HUES48 (cell line): ENCODE data around the gene HOOK2.
"Not testable (repeated sequence)": the region's sequence is repeated elsewhere in the genome, so short reads cannot be mapped to it uniquely, and the experiment has no call there.

Experiments used
- H3K27ac ChIP-seq: one replicate; pipeline ENCODE4 v1.7.0; 2013; ENCODE audit warnings: low read depth, low read length, inconsistent platforms
- H3K27me3 ChIP-seq: 2 replicates; pipeline ENCODE4 v1.6.1; 2013; ENCODE audit warnings: mild to moderate bottlenecking, low read length; ENCODE audit not compliant: control insufficient read depth, insufficient read depth
- H3K36me3 ChIP-seq: 2 replicates; pipeline ENCODE4 v1.6.1; 2013; ENCODE audit warnings: low read length; ENCODE audit not compliant: control insufficient read depth, insufficient read depth
- H3K4me1 ChIP-seq: 2 replicates; pipeline ENCODE4 v1.6.1; 2013; ENCODE audit warnings: mild to moderate bottlenecking, low read length; ENCODE audit not compliant: control insufficient read depth, insufficient read depth
- H3K4me3 ChIP-seq: 2 replicates; pipeline ENCODE4 v1.5.1; 2013; ENCODE audit warnings: mild to moderate bottlenecking, low read depth, low read length
- H3K9ac ChIP-seq: 2 replicates; pipeline ENCODE4 v1.6.1; 2013; ENCODE audit warnings: mild to moderate bottlenecking, low read depth, low read length, moderate library complexity
- H3K9me3 ChIP-seq: 2 replicates; pipeline ENCODE4 v1.6.1; 2013; ENCODE audit warnings: low read length; ENCODE audit not compliant: control insufficient read depth, insufficient read depth

Gene HOOK2

GRCh38 chr19:12800923-12801465, 25.6 kb upstream of the HOOK2 start:
- Histone ChIP-seq H3K9ac (peak overlapping the region; percentile 48), H3K27ac (peak overlapping the region; percentile 33), H3K36me3 (peaks cover 19% of the 10 kb centered on the region), H3K4me3 (peak overlapping the region; percentile 70), H3K4me1 (peaks cover 13% of the 10 kb centered on the region), H3K9me3 (no peaks in the 10 kb centered on the region), H3K27me3 (no peaks in the 10 kb centered on the region)

DNA sequence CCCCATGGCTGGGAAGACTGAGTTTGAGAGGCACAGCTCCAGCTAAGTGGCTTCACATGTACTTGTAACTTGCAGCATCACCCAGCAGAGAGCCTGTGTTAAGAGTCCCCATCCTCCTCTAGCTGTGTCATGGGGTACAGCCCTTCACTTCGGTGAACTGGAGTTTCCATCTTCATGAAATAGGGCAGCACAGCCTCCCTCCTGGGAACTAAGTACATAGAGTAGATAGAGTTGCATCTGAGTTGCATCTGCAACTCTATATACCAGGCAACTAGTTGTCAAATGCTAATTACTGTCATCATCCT, 25.1 kb upstream of the HOOK2 start:
- peaks cover 19% of the 10 kb centered on the region for H3K36me3 ChIP-seq
- no peaks in the 10 kb centered on the region for H3K27me3 ChIP-seq
- H3K9me3 ChIP-seq = no peaks in the 10 kb centered on the region
- peak overlapping the region; percentile 48; the same call in 1 of the 2 replicates for H3K9ac ChIP-seq
- H3K4me1 ChIP-seq = peaks cover 14% of the 10 kb centered on the region
- H3K4me3 ChIP-seq = peak overlapping the region; percentile 70
- H3K27ac ChIP-seq = no peak overlapping the region

DNA sequence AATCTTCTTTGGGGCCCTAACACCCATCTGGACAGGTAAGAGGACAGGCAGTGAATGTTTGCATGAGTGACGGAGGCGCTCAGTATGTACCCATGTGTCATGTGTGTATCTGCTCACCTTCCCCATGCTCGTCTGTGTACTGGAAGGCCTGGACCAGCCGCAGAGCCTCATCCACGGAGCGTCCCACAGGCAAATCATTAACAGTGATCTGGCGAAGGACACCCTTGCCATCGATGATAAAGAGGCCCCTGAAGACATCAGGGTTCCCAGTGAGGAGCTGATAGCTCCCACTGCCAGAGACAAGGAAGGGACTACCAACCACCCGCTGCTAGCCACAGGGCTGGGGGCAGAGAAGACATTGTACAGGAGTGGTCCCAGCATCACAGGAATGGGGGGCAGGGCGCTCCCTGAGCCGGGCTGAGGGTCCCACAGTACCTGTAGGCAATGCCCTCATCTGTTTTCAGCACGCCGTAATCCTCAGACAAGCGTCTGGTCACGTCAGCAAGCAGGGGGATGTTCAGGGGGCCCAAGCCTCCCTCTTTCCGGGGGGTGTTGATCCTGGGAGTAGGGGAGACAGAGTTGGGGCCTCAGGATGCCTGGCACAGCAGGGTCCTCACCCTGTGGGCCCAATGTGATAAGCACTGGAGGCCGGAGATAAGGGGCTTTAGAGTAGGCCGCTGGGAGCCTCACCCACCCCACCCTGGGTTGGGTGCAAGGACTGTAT, 24.6 kb upstream of the HOOK2 start:
- Histone ChIP-seq H3K4me1 (peaks cover 14% of the 10 kb centered on the region), H3K27me3 (no peaks in the 10 kb centered on the region), H3K9me3 (no peaks in the 10 kb centered on the region), H3K4me3 (peak overlapping the region; percentile 70; the same call in 1 of the 2 replicates), H3K9ac (no peak overlapping the region), H3K27ac (no peak overlapping the region), H3K36me3 (peaks cover 19% of the 10 kb centered on the region)

- H3K4me3 ChIP-seq, H3K27me3 ChIP-seq, H3K9me3 ChIP-seq, H3K27ac ChIP-seq, H3K9ac ChIP-seq: not testable (repeated sequence)
- peaks cover 19% of the 10 kb centered on the region for H3K36me3 ChIP-seq
- H3K4me1 ChIP-seq = peaks cover 21% of the 10 kb centered on the region
Observed at GRCh38 chr19:12797607-12798006, 22.3 kb upstream of the HOOK2 start.

DNA sequence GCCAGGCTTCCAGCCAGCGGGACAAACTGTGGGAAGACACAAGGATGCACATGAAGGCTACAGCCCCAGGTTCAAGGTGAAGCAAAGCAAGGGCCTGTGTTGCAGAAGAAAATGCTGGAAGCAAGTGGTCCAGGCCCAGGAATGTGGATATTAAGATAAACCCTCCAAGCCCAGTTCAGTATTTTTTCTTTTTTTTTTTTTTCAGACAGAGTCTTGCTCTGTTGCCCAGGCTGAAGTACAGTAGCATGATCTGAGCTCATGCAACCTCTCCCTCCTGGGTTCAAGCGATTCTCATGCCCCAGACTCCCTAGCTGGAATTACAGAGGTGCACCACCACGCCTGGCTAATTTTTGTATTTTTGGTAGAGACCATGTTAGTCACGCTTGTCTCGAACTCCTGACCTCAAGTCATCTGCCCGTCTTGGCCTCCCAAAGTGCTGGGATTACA, 21.8 kb upstream of the HOOK2 start:
- Histone ChIP-seq H3K9me3 (no peaks in the 10 kb centered on the region), H3K27ac (no peak overlapping the region), H3K4me1 (peaks cover 21% of the 10 kb centered on the region)

GRCh38 chr19:12796146-12797071, 21.1 kb upstream of the HOOK2 start:
- Histone ChIP-seq H3K4me1 (peaks cover 21% of the 10 kb centered on the region), H3K27me3 (peaks cover 20% of the 10 kb centered on the region), H3K9me3 (no peaks in the 10 kb centered on the region), H3K36me3 (peaks cover 19% of the 10 kb centered on the region), H3K27ac (no peak overlapping the region), H3K4me3 (no peak overlapping the region), H3K9ac (no peak overlapping the region)

More for the DNA sequence above, 21.8 kb upstream of the HOOK2 start:
- Histone ChIP-seq H3K36me3 (peaks cover 19% of the 10 kb centered on the region), H3K9ac (no peak overlapping the region), H3K27me3 (peaks cover 13% of the 10 kb centered on the region), H3K4me3 (no peak overlapping the region)

GRCh38 chr19:12794971-12795381, 19.6 kb upstream of the HOOK2 start:
- Histone ChIP-seq H3K9ac (no peak overlapping the region), H3K4me3 (no peak overlapping the region), H3K27me3 (peaks cover 31% of the 10 kb centered on the region), H3K4me1 (peaks cover 24% of the 10 kb centered on the region), H3K27ac (no peak overlapping the region), H3K36me3 (peaks cover 13% of the 10 kb centered on the region), H3K9me3 (no peaks in the 10 kb centered on the region)

DNA sequence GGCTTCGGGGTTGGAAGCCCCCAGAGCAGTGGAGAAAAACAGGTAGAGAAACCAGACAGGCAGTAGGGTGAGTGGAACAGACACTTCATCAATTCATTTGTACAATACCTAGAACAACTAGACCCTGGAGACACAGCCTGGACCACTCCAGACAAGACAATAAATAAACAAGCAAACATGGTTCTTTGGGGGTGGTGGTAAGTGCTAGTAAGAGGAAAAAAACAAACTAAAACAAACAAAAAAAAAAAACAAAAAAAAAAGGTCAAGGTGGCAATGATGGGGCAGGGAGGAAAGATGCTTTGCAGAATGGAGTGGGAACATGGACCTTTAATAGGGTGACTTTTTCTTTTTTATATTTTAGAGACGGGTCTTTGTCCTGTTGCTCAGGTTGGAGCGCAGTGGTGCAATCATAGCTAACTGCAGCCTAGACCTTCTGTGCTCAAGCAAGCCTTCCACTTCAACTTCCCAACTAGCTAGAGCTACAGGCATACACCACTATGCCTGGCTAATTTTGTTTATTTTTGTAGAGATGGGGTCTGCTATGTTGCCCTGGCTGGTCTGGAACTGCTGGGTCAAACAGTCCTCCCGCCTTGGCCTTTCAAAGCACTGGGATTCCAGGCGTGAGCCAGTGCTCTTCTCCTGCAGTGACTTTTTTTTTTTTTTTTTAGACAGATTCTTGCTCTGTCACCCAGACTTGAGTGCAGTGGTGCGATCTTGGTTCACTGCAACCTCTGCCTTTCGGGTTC, 19.0 kb upstream of the HOOK2 start:
- Histone ChIP-seq H3K9me3 (no peaks in the 10 kb centered on the region), H3K27me3 (peaks cover 31% of the 10 kb centered on the region), H3K4me1 (peaks cover 25% of the 10 kb centered on the region), H3K36me3 (peaks cover 7% of the 10 kb centered on the region), H3K27ac (peak overlapping the region; percentile 93), H3K9ac (peak overlapping the region; percentile 71), H3K4me3 (peak overlapping the region; percentile 78)

DNA sequence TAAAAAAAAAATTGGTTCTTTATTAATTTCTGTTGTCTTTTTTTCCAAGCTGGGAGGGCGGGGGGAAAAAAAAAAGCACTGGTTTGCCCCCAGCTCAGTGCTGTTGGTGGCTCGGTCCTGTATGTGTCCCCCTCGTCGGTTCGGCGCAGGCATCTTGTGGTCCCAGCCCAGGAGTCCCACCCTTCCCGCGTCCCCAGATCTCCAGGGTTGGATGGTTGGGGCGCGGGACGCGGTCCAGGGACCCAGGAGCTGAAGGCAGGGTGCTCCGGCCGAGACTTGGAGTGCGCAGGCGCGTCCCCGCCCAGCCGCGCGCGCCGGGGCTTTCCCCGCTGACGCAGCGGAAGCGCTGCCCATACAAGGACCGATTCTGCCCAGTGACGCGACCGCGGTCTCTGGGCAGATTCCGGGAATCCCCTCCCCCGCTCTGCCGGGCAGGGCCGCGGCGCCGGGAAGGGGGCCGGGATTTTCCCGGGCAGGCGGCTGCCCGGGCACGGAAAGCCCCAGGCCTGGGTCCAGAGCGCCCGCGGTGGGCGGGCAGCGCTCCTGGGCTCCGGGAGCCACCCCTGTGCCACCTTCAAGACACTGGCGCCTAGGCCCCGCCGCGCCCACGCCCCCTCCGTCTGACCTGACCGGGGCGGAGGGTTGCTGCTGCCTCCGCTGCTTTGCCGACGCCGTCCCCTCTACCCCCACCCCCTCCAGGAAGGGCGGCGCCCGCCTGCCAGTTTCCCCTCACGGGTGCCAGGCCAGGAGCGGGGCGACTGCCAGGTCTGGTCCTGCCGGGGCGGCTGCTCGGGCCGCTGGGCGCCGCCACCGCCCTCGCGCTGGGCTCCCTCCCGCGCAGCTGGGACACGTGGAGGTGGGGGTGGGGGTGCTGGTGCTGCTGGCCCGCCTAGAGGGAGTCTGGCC, 18.2 kb upstream of the HOOK2 start:
- H3K27ac ChIP-seq = peak overlapping the region; percentile 93
- peak overlapping the region; percentile 78 for H3K4me3 ChIP-seq
- peaks cover 33% of the 10 kb centered on the region for H3K4me1 ChIP-seq

DNA sequence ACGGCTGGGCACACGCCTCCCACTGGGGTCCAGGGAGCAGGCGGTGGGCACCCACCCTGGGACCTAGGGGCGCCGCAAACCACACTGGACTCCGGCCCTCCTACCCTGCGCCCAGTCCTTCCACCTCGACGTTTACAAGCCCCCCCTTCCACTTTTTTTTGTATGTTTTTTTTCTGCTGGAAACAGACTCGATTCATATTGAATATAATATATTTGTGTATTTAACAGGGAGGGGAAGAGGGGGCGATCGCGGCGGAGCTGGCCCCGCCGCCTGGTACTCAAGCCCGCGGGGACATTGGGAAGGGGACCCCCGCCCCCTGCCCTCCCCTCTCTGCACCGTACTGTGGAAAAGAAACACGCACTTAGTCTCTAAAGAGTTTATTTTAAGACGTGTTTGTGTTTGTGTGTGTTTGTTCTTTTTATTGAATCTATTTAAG, 17.5 kb upstream of the HOOK2 start:
- H3K9ac ChIP-seq = peak overlapping the region; percentile 15; the same call in 1 of the 2 replicates
- H3K36me3 ChIP-seq = no peaks in the 10 kb centered on the region; the same call in 1 of the 2 replicates
- H3K27me3 ChIP-seq = peaks cover 31% of the 10 kb centered on the region
- H3K9me3 ChIP-seq = no peaks in the 10 kb centered on the region
- peaks cover 39% of the 10 kb centered on the region for H3K4me1 ChIP-seq
- peak overlapping the region; percentile 78 for H3K4me3 ChIP-seq
- H3K27ac ChIP-seq = peak overlapping the region; percentile 93

More for the DNA sequence above, 18.2 kb upstream of the HOOK2 start:
- Histone ChIP-seq H3K27me3 (peaks cover 31% of the 10 kb centered on the region), H3K36me3 (peaks cover under 1% of the 10 kb centered on the region; the same call in 1 of the 2 replicates), H3K9ac (peak overlapping the region; percentile 71), H3K9me3 (no peaks in the 10 kb centered on the region)
